Measurements from ENCODE around the gene STXBP1.

DNA sequence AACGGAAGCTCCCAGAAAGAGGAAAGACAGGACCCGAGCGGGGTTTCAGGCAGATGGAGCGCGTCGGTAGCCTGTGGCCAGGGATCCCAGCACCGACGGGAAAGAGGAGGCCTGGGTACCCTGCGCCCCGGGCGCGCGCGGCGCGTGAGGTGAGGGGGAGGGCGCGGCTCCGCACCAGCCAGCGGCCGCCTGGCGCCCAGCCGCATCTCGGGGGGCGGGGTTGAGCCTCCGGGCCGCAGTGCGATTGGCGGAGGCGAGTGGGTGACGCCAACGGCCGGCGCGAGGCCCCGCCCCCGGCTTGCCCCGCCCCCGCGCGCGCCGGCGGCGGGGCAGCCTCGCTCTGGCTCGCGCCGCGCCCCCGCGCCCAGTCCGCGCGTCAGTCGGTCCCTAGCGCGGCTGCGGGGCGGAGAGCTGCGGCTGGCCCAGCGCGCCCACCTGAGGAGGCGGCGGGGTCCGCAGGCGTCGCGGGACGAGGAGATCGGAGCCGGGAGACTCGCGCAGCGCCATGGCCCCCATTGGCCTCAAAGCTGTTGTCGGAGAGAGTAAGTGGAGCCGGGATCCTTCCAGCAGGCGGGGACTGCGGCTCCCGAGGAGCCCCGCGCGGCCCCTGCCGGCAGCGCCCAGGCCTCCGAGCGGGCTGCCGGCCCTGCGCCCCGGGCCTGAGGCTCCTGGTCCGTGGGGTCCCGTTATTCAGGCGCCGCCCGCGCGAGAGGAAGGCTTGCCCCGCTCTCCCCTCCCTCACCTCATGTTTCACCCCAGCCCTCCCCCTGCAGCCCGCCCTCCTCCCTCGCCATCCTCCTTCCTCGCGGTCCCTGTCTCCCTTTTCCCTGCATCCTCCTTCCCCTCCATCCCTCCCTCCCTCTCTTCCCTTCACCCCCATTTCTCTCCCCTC, at the start of gene STXBP1:
- TF ChIP-seq EZH2phosphoT487 (IDR thresholded peaks at IDR 0.05; ENCODE audit: insufficient read depth, low read depth) (no peak), EZH2 (IDR thresholded peaks at IDR 0.05; ENCODE audit: insufficient read depth, poor library complexity, severe bottlenecking) (no peak)

Measured in GM23248 (cell line).